Mucosa of stomach (tissue), 1 donor: ENCODE results near the gene CEP95.
"Not testable (repeated sequence)": the region's sequence is repeated elsewhere in the genome, so short reads cannot be mapped to it uniquely, and the experiment has no call there.

Source experiments
- H3K27me3 ChIP-seq: one replicate; pipeline ENCODE4 v1.7.0; 2013; ENCODE audit warnings: mild to moderate bottlenecking, low read length; ENCODE audit not compliant: control insufficient read depth, insufficient read depth
- H3K36me3 ChIP-seq: one replicate; pipeline ENCODE4 v1.7.0; 2013; ENCODE audit warnings: low read length; ENCODE audit not compliant: control insufficient read depth, insufficient read depth
- H3K4me1 ChIP-seq: one replicate; pipeline ENCODE4 v1.7.0; 2013; ENCODE audit warnings: mild to moderate bottlenecking, low read length; ENCODE audit not compliant: control insufficient read depth, insufficient read depth
- H3K4me3 ChIP-seq: one replicate; pipeline ENCODE4 v1.7.0; 2013; ENCODE audit warnings: low read length
- H3K9ac ChIP-seq: one replicate; pipeline ENCODE4 v1.7.0; 2013; ENCODE audit warnings: mild to moderate bottlenecking, low read length, moderate library complexity
- H3K9me3 ChIP-seq: one replicate; pipeline ENCODE4 v1.7.0; 2013; ENCODE audit warnings: mild to moderate bottlenecking, low read length, moderate library complexity; ENCODE audit not compliant: control insufficient read depth
- donor health status: Pancreatic carcinoma.

CEP95 gene

GRCh38 chr17:64564098-64564497 is 57.3 kb downstream of the CEP95 start:
- Histone ChIP-seq H3K4me1 (no peaks in the 10 kb centered on the region), H3K4me3 (no peak overlapping the region), H3K27me3 (no peaks in the 10 kb centered on the region), H3K9ac (no peak overlapping the region), H3K9me3 (no peaks in the 10 kb centered on the region), H3K36me3 (no peaks in the 10 kb centered on the region)

GRCh38 chr17:64565563-64565962 is 58.8 kb downstream of the CEP95 start:
- no peaks in the 10 kb centered on the region for H3K36me3 ChIP-seq

GRCh38 chr17:64571746-64572145 is 65.0 kb downstream of the CEP95 start:
- Histone ChIP-seq H3K27me3 (no peaks in the 10 kb centered on the region), H3K9ac (no peak overlapping the region), H3K4me3 (no peak overlapping the region), H3K9me3 (no peaks in the 10 kb centered on the region), H3K36me3 (no peaks in the 10 kb centered on the region), H3K4me1 (no peaks in the 10 kb centered on the region)

More at GRCh38 chr17:64565563-64565962, 58.8 kb downstream of the CEP95 start:
- Histone ChIP-seq H3K4me1 (no peaks in the 10 kb centered on the region), H3K4me3 (no peak overlapping the region), H3K27me3 (no peaks in the 10 kb centered on the region), H3K9me3 (no peaks in the 10 kb centered on the region), H3K9ac (no peak overlapping the region)

GRCh38 chr17:64572682-64573154 is 65.9 kb downstream of the CEP95 start:
- no peaks in the 10 kb centered on the region for H3K4me1 ChIP-seq
- H3K27me3 ChIP-seq: no peaks in the 10 kb centered on the region
- no peaks in the 10 kb centered on the region for H3K9me3 ChIP-seq
- no peak overlapping the region for H3K9ac ChIP-seq
- H3K4me3 ChIP-seq: no peak overlapping the region
- no peaks in the 10 kb centered on the region for H3K36me3 ChIP-seq

GRCh38 chr17:64573214-64573613 is 66.4 kb downstream of the CEP95 start:
- no peaks in the 10 kb centered on the region for H3K4me1 ChIP-seq
- H3K4me3 ChIP-seq: no peak overlapping the region
- H3K9me3 ChIP-seq: no peaks in the 10 kb centered on the region
- H3K36me3 ChIP-seq: no peaks in the 10 kb centered on the region
- H3K9ac ChIP-seq: no peak overlapping the region
- H3K27me3 ChIP-seq: no peaks in the 10 kb centered on the region

- H3K4me3 ChIP-seq: no peak overlapping the region
- no peaks in the 10 kb centered on the region for H3K36me3 ChIP-seq
- no peaks in the 10 kb centered on the region for H3K9me3 ChIP-seq
- no peaks in the 10 kb centered on the region for H3K4me1 ChIP-seq
- no peak overlapping the region for H3K9ac ChIP-seq
- H3K27me3 ChIP-seq: no peaks in the 10 kb centered on the region
Measured at GRCh38 chr17:64574646-64575045, 67.9 kb downstream of the CEP95 start.

GRCh38 chr17:64575431-64575830 is 68.7 kb downstream of the CEP95 start:
- H3K9me3 ChIP-seq: no peaks in the 10 kb centered on the region
- no peaks in the 10 kb centered on the region for H3K27me3 ChIP-seq
- H3K36me3 ChIP-seq: no peaks in the 10 kb centered on the region
- no peak overlapping the region for H3K4me3 ChIP-seq
- H3K9ac ChIP-seq: no peak overlapping the region
- no peaks in the 10 kb centered on the region for H3K4me1 ChIP-seq

GRCh38 chr17:64577025-64577424 is 70.2 kb downstream of the CEP95 start:
- not testable (repeated sequence) for H3K4me1 ChIP-seq, H3K9me3 ChIP-seq, H3K36me3 ChIP-seq

GRCh38 chr17:64579917-64580316 is 73.1 kb downstream of the CEP95 start:
- no peaks in the 10 kb centered on the region for H3K27me3 ChIP-seq
- H3K4me1 ChIP-seq: no peaks in the 10 kb centered on the region
- no peak overlapping the region for H3K4me3 ChIP-seq
- no peak overlapping the region for H3K9ac ChIP-seq
- H3K36me3 ChIP-seq: no peaks in the 10 kb centered on the region
- no peaks in the 10 kb centered on the region for H3K9me3 ChIP-seq

More at GRCh38 chr17:64577025-64577424, 70.2 kb downstream of the CEP95 start:
- not testable (repeated sequence) for H3K27me3 ChIP-seq, H3K4me3 ChIP-seq, H3K9ac ChIP-seq

- H3K9me3 ChIP-seq: no peaks in the 10 kb centered on the region
- H3K9ac ChIP-seq: no peak overlapping the region
- no peaks in the 10 kb centered on the region for H3K4me1 ChIP-seq
- H3K4me3 ChIP-seq: no peak overlapping the region
- H3K36me3 ChIP-seq: no peaks in the 10 kb centered on the region
- H3K27me3 ChIP-seq: no peaks in the 10 kb centered on the region
Measured at GRCh38 chr17:64580384-64581315, 73.9 kb downstream of the CEP95 start.

GRCh38 chr17:64583038-64583437 is 76.3 kb downstream of the CEP95 start:
- no peak overlapping the region for H3K9ac ChIP-seq
- H3K9me3 ChIP-seq: no peaks in the 10 kb centered on the region
- H3K4me3 ChIP-seq: no peak overlapping the region
- no peaks in the 10 kb centered on the region for H3K4me1 ChIP-seq
- H3K36me3 ChIP-seq: no peaks in the 10 kb centered on the region
- no peaks in the 10 kb centered on the region for H3K27me3 ChIP-seq

GRCh38 chr17:64585146-64585545 is 78.4 kb downstream of the CEP95 start:
- Histone ChIP-seq H3K9me3 (no peaks in the 10 kb centered on the region), H3K9ac (no peak overlapping the region), H3K4me1 (no peaks in the 10 kb centered on the region), H3K27me3 (no peaks in the 10 kb centered on the region), H3K4me3 (no peak overlapping the region), H3K36me3 (no peaks in the 10 kb centered on the region)
